ENCODE measurements around the gene PIP4K2A.

The PIP4K2A gene

DNA sequence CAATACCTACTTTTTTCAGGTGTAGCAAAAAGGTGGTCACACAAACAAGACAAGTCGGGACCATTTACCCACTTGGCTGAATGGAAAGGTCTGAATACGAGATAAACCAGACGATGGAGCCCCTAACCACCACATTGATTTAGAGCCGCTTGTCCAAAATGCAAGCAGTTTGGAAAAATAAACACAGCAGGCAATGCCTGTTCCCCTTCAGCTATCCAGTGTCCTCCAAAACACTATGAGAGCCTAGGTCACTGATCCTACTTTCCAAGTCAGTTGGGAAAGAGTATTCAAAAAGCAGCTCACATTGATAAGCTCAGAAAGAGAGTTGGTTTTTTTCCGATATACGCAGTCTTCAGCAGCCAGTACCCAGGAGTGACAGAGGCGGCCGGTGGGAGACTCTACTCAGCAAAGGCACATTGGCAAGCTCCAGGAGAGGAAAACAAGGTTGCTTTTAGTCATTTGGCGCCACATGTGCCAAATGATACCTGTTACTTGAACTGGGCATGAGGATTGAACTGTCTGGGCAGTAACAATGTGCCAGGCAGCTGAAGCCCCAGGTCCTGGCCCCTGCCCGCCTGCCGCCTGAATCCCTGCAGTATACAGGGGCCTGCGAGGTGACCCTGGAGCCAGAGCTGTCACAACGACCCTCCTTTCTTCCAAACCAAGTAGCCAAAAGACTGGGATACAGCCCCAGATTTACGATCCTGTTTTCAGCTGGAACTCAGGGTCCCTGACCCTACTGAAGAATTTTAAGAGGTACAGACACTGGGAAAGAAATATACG is 109.8 kb downstream of the PIP4K2A start:
- no peak for DNase-seq

DNA sequence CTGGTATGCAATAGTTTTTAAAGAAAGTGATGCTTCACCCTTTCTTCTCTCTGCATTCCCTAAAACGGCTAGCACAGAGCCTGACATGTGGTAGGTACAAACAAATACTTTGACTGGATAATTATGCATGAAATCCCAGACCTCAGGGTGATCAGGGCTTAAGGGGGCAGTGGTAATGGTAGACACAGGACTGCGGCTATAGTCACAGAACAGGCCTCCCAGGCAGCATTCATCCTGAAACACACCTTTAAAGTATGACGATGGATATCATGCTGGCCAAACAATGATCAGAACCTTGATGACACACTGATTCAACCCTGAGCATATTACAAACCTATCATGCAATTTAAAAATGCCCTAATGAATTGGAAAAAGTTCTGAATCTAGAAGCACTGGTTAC is 110.8 kb downstream of the PIP4K2A start:
- DNase-seq = no peak

DNA sequence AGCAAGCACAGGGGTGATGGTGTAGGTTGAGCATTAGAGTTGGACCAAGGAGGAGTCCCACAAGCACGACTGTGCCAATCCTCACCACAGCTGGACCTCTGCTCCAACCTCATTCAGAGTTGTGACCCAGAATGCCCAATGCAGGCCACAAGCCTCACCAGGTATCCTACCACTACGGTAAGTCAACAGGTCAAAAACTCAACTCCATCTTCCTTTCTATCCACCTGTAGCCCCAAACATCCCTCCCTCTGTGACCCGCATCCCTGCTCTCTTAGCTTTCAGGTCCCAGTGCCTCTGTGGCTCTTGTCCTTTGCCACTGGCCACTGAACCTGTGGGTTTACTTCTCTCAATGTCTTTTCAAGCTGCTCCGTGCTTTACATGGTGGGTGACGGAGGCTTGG is 112.8 kb downstream of the PIP4K2A start:
- no peak for DNase-seq

DNA sequence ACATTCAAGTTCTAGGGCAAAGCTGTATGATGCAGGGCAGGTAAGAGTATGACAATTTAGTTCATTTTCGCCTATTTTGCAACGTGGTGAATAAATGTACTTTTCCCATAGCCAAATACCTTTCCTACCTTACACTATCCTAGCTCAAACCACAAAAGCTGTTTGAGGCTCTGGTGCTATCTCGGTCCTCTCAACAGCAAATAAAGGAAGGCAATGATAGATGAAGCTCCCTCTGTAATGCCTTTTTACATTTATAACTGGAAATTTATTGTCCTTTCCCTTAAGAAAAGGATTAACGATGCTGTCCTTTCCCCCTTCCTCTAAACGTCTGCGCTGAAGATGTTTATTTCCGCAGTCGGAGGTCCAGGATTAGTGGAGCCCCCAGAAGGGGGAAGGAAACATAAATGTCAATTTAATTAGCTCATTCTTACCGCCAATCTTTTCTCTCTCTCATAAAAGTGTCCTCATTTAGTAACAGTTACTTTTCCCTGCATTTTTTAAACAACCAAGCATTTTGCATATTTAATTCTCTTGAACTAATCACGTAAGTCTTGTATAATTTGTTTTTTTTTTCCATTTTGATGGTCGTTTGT is 114.6 kb downstream of the PIP4K2A start:
- no peak for DNase-seq

DNA sequence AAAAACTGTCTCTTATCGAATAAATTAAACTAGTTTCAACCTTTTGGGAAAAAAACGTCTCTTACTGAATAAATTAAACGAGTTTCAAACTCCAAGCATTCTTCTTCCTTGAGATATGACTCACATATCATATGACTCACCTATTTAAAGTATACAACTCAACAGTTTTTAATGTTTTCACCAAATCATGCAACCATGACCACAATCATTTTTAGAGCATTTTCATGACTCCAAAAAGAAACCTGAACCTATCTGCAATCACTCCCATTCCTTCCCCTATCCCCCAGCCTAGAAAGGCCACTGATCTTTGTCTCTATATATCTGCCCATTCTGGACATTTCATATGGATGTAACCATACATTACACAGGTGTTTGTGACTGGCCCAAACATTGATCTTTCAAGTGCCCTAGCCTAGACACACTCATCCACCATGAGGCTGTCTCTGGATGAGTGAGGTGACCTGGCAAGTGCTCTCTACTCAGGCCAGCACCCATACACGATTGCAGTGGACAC is 115.3 kb downstream of the PIP4K2A start:
- no peak for DNase-seq

DNA sequence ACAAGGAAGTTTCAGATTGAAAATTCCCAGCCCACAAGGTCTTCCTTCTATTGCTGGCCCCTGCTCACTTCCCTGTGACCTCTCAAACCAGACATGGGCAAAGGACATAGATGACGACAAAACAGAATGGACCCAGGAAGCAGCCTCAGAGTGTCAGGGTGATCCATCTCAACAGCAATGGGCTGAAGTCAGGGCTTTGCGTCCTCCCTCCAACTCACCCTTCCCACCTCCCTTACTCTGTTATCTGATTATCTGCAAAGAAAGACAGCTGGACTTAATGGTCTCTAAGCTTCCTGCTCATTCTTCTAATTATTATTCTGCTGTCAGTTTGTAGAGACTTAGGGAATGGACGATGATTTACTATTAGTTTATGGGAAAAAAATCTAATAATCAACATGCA is 115.9 kb downstream of the PIP4K2A start:
- no peak for DNase-seq

DNA sequence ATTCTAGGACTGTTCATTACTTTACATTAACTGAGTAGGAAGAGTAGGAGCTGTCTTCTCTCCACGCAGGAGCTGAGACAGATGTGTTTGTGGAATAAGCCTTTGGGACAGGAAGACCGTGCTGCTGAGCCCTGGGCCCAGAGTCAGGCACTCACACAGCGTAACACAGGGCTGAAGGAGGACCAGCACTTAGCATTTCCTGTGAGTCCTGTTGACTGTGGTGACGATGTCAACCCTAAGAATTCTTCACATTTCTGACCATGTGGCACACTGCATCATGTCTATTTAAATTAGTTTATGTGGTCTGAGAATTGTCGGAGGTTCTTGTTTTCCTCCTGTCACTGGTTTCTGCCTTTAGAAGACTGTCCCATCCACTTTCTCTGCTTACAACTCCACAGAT is 117.2 kb downstream of the PIP4K2A start:
- DNase-seq = no peak

DNA sequence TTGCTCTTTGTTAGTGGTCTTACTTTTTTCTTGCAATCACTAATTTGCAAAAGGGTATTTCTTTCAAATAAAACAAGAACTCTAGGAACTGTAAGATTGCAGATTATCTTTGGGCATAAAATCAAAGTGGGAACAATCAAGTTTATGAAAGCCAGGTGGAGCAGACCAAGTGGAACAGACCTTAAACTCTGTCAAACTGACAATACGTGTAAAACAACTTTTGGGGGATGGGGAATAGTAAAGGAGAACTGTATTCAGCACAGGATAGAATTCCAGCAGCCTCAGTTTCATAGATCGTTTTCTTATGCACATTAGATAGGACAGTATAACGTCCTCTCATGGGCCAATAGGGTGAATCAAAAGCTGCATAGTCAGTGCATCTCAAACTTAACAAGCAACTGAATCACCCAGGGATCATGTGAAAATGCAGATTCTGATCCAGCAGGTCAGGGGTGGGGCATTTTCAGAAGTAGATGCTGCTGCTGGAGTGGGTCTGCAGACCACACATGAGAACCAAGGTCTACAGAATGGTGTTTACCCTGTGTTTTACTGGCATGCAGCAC is 120.7 kb downstream of the PIP4K2A start:
- no peak for DNase-seq

DNA sequence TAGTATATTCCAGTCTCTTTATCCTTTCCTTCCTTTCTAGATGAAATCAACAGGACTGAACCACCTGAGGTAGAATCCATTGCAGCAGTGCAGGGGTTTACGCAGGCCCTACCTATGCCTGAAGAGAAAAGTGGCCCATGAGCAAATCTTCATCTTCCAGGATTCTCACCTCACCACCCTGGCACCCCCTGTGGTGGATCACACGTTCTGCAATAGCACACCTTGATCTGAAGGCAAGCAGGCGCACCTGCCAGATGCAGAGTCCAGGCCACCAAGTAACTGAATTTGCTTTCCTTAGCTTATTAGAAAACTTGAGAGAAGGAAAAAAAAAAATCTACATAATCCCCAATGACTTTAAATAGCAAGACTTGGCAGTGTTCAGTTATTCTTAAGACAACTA is 121.4 kb downstream of the PIP4K2A start:
- no peak for DNase-seq

DNA sequence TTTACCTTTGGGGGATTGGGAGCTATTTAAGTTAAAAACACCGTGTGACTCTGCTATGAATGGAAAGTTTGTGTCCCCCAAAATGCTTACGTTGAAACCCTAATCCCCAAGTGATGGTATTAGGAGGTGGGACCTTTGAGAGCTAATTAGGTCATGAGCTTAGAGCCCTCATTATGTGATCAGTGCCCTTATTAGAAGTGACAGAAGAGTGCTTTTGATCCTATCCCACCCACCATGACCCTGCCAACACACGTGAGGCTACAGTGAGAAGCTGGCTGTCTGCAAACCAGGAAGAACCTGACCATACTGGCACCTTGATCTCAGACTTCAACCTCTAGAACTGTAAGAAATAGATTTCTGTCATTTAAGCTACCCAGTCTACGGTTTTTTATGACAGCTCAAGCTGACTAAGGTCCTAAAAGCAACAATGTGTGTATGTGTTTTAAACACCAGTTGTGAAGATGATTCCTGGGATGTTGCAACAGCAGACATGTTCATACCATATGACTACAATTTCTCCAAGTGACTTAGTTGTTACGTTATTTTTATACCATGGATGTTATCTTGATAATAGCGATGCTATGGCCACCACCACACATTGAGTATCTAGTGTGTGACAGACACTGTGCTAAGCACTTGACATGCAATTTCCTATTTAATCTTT is 124.4 kb downstream of the PIP4K2A start:
- no peak for DNase-seq

DNA sequence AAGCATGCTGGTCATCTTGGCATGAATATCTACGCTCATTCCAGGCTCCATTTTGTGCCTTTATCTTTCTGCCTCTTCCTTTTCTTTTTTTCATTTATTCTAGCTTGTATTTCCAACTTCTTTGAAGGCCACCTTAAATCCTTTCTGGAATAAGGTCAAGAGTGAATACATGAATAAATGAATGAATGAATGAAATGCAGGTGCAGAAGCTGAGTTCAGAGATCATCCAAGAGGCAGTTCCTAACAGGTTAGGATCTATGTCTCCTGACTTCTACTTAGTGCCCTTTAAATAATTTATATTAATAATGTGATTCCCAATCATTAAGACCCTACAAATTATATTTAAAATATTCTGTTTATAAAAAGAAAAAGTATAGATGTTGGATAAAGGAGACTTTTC is 125.9 kb downstream of the PIP4K2A start:
- DNase-seq = no peak

DNA sequence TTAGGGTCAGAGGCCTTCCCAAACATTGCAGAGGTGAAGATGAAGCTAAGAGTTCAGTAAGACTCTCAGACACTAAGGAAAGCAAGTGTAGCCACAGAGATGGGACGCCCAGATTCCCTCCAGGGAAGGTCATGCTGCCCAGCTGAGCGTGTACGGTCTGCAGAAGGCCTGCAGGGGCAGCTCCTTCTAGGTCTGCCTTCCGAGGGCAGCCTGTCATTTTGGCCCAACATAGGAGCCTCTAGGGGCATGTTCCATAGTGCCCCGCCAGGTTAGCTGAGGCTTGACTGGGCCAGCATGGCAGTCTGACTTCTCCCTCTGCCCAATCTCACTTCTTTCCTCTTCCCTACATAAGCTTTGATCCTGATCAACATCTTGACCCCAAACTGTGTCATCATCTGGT is 130.7 kb downstream of the PIP4K2A start:
- DNase-seq = no peak

DNA sequence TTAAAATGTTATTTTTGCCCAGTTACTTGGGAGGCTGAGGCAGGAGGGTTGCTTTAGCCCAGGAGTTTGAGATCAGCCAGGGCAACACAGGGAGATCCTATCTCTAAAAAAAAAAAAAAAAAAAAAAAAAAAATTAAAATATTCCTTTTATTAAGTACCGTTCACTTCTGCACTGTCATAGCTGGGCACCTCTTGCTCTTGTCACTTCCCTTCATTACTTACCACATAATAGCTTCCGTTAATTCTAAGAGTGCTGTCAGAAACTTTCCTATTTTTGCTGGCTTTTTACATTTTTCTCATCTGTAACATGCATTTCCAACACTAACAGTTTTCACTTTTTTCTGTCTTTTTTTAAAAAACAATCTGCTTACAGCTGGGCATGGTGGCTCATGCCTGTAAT is 132.9 kb downstream of the PIP4K2A start:
- no peak for DNase-seq

DNA sequence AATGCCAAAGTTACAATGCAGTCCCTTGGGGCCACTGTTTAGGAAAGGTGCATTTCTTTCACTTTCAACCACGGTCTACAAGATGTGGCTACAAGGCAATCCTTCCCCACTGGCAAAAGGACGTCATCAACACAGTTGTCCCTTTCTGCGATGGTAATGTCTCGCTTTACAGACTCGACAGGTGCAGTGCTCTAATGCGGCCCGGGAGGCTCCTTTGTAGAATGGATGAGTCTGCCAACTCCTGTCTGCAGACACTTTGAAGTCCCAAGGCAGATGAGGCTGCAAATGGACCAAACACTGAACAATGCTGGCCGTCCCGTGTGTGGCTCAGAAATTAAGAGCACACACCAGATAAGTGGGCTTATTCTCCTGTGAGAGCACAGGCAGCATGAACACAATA is 133.7 kb downstream of the PIP4K2A start:
- DNase-seq = no peak

DNA sequence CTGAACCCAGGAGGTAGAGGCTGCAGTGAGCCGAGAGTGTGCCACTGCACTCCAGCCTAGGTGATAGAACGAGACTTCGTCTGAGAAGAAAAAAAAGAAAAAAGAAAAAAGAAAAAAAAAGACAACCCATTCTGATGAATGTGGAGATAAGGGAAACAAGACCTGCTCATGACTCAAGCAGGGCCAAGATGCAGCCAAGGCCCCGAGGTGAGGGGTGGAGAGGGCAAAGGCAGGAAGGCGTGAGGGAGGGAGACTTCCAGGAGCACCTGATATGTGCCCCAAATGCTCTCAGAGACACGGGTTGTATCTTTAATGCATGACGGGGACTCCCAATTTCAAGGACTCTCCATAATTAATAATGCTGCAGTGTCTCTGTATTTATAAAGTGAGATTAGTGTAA is 134.6 kb downstream of the PIP4K2A start:
- DNase-seq = no peak

DNA sequence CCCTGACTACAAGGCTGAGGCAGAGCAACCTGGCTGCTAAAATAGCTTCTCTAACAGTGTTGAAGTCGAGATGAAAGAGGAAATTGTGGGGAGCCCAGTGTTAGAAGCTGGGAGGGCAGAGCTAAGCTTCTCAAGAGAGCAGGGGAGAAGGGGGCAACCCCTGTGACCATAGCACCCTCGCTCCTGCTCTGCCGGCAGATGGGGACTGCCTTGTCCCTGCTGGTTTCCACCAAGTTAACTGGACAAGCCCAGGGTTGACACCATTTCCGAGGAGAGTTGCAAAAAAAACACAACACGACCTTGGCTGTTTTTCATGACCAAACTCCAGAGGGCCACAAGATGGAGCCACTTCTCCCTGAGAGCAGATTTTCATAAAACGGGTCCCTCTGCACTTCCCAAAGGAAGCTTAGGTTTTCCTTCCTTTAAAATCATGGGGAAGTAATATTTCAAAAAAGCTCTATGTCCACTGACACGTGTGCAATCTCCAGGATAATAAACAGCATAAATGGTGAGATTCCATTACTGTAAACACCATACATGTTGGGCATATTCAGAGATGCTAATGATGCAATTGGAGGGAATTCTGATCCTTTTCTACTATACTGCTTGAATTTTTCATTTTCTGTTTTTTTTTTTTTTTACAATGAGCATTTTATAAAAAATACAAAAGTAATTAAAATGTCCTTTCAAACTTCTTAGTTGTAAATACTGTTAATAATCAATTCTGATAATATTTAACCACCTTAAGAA is 140.4 kb downstream of the PIP4K2A start:
- DNase-seq = peak in 1 of 56 donors; percentile 6

DNA sequence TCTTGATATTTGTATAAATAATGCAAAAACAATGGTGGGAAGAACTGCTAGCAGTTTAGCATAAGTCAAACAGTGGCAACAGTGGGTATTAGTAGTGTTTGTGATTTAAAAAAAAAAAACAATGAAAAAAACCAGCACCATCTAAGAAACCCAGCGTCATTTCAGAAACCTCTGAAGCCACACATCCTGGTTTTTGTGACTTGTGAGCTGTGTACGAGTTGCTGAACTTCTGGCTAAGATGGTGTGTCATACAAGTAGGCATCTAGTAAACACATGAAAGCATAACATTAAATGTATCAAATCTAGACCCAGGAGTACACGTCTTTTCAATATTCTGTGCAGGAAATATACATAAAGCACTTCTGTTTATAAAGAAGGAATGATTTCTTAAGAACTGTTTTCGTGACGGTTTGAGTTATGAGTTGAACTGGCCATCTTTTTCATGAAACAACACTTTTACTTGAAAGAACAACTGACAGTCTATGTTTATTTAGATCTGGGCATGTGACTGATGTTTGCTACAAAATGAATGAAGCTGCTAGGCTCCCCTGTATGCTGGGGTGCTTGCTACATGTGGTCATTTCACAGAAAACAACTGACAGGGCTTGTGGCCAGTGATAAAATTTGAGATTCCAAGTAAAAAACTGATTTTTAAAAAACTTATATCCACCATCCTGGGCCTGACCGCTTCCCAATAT is 143.5 kb downstream of the PIP4K2A start:
- no peak for DNase-seq

DNA sequence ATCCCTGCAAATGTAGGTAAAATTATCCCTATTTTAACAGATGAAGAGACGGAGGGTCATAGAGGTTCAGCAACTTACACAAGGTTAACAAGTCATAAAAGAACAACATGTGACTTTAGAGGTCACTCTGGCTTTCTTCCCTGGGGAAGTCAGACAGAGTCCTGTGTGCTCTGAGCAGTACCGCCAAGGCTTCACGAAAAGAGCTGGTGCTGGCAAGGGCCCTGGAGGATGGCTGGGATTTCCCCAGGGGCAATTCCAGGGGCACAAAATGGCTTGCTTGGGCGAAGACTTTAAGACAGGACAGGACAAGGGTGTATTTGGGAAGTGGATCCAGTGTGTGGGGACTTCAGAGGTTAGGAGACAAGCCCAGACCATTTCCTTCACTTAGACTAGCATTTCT is 144.1 kb downstream of the PIP4K2A start:
- no peak for DNase-seq

DNA sequence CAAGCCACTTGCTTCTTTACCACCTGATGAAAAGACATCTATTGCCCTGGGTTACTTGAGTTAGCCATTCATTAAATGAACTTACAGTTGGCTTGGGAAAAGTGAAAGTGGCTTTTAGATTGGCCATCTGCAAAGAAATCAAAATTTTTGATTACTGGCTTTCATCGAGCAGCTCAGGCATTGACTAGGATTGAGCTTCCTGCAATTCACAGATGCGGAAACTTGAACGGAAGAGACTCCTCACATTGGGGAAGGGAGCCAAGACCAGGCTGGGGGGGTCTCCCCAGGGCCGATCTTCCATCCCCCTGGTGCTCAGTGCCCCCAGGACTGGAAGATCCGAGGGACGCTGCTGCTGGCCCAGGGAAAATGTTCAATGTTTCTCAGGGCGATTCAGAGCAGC is 145.4 kb downstream of the PIP4K2A start:
- DNase-seq = no peak

DNA sequence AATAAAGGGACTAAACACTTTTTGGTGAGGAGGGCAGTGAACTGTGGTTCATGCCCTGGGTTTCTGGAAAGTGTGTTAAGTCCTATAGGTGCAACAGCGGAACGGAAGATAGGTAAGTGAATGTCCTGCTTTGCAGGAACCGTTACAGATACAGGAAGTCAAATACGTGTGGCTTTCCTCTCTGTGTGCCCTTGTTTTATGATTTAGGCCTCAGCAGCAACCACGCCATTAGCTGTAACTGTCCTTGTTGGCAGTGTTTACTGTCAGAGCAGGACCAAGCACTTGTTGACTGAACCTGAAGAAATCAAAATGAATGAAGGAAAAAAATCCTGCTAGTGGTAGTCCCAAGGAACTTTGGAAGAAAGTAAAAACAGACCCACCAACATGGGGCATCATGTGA is 150.3 kb downstream of the PIP4K2A start:
- no peak for DNase-seq

DNA sequence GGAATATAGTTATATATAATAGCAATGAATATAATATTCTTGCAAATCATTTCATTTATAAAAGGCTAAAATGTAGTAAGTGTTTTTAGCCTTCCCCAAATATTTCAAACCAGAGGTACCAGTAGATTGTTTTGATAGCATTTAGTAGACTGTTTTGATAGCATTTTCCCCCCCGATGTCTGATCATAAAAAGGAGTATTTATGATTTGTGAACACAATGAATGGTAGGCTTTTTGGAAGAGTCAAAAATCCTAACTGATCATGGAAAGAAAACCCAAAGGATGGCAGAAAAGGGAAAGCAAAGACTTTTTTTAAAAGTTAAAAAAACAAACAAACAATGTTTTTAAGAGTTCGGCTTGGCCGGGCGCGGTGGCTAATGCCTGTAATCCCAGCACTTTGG is 152.5 kb downstream of the PIP4K2A start:
- DNase-seq = no peak
